Heart left ventricle (tissue), 13 donors: Measurements from ENCODE around the gene CTNS.

Source experiments
- POLR2A ChIP-seq, 2 donors: fragments of 450-650 bp; IDR thresholded peaks; one replicate each; pipeline ENCODE4 v1.6.1; 2017; ENCODE audit warnings: antibody characterized with exemption in 2 of 2, mild to moderate bottlenecking in 2 of 2, moderate library complexity in 2 of 2
- TF ChIP-seq, protein P1 (sequence below), 12 donors: fragments of 200-600 bp; sonication (generic) in 4 of 12; IDR thresholded peaks; one replicate each; pipeline versions ENCODE4 v1.5.0 to v1.8.0; 2018 to 2022; ENCODE audit warnings: antibody characterized with exemption in 12 of 12, mild to moderate bottlenecking in 5 of 12
- donor health status: ischemic (EF 13 %, LVEDD 7.1; RV severe dilation, severe dysfunction).
- donor health status: DM: no; HTN: yes; CAD: no.
- donor health status: DM: no; HTN: no; CAD: no.
- donor health status: ischemic (EF 25% LVEDD 6.9; RV normal size, moderate dysfunction).
- donor health status: ischemic (EF 25% LVEDD 5.7; RV mildly dilated, moderate dysfunction).
- donor health status: ischemic (EF 35%, LVEDD 5.7; RV mildly dilated, moderate dysfunction).
- donor health status: nonischemic (EF 11% LVEDD 7.7; RV severe dilation, severe dysfunction).
- donor health status: DM: yes; HTN: yes; CAD: no.
- donor health status: PGD.
- donor health status: ischemic (EF 29% LVEDD 5.4; RV normal size, mild dysfunction).
- donor health status: nonischemic (EF 23%, LVEDD 6.1; RV moderate dilation, normal function).

DNA sequence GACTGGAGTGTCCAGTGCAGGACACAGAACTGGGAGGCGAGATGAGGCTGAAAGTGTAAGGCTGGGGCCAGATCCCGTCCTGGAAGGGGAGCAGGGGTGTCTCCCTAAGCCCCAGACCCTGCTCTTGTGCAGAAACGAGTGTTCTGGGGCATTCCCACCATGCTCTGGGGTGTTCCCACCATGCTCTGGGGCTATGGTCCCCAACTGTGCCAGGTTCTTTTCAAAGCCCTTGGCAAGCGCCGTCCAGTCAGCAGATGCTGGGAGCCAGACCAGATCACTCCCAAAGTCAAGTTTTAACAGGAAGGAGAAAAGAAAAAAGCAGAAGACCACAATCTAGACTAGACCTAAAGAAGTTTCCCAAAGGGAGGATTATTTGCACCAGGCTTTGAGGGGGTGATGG lies 29.3 kb downstream of the CTNS start:
- TF ChIP-seq, protein P1, sequence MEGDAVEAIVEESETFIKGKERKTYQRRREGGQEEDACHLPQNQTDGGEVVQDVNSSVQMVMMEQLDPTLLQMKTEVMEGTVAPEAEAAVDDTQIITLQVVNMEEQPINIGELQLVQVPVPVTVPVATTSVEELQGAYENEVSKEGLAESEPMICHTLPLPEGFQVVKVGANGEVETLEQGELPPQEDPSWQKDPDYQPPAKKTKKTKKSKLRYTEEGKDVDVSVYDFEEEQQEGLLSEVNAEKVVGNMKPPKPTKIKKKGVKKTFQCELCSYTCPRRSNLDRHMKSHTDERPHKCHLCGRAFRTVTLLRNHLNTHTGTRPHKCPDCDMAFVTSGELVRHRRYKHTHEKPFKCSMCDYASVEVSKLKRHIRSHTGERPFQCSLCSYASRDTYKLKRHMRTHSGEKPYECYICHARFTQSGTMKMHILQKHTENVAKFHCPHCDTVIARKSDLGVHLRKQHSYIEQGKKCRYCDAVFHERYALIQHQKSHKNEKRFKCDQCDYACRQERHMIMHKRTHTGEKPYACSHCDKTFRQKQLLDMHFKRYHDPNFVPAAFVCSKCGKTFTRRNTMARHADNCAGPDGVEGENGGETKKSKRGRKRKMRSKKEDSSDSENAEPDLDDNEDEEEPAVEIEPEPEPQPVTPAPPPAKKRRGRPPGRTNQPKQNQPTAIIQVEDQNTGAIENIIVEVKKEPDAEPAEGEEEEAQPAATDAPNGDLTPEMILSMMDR (IDR thresholded peaks at IDR 0.05), result no peak
- no peak for TF ChIP-seq POLR2A (IDR thresholded peaks at IDR 0.05)
